GM21576 (cell line): Measurements from ENCODE around the gene ZNF740.

ENCODE experiments used
- ATAC-seq: cut with Tn5 transposase; IDR thresholded peaks from one replicate; pipeline ENCODE4 v1.9.1; 2021; ENCODE audit warnings: mild to moderate bottlenecking, moderate library complexity; ENCODE audit not compliant: unreplicated experiment

ZNF740 gene

GRCh38 chr12:53225635-53226424 is 45.3 kb downstream of the ZNF740 start:
- ATAC-seq, result no peak

- no peak for ATAC-seq
Observed at GRCh38 chr12:53226815-53227214, 46.3 kb downstream of the ZNF740 start.

GRCh38 chr12:53227341-53227740 is 46.8 kb downstream of the ZNF740 start:
- ATAC-seq, result no peak

- no peak for ATAC-seq
Observed at GRCh38 chr12:53227836-53228235, 47.3 kb downstream of the ZNF740 start.

- no peak for ATAC-seq
Observed at GRCh38 chr12:53229454-53229853, 48.9 kb downstream of the ZNF740 start.

- ATAC-seq, result no peak
Observed at GRCh38 chr12:53230108-53230845, 49.8 kb downstream of the ZNF740 start.

GRCh38 chr12:53231671-53231920 is 51.1 kb downstream of the ZNF740 start:
- ATAC-seq, result no peak

GRCh38 chr12:53231921-53232645 is 51.6 kb downstream of the ZNF740 start, which contains the start of gene RARG:
Gene RARG, minus strand, starts transcription at chr12:53232209. Its CDS starts 4,664 bp downstream, at chr12:53227545.
- no peak for ATAC-seq

- ATAC-seq, result no peak
Observed at GRCh38 chr12:53232646-53233461, 52.3 kb downstream of the ZNF740 start.

GRCh38 chr12:53233671-53234121 is 53.2 kb downstream of the ZNF740 start:
- ATAC-seq, result no peak

GRCh38 chr12:53234271-53234914 is 53.9 kb downstream of the ZNF740 start:
- ATAC-seq, result no peak

- no peak for ATAC-seq
Observed at GRCh38 chr12:53235164-53235563, 54.6 kb downstream of the ZNF740 start.

- ATAC-seq, result no peak
Observed at GRCh38 chr12:53235742-53236442, 55.4 kb downstream of the ZNF740 start.

- ATAC-seq, result no peak
Observed at GRCh38 chr12:53236443-53237111, 56.1 kb downstream of the ZNF740 start.

- ATAC-seq, result no peak
Observed at GRCh38 chr12:53239643-53240258, 59.2 kb downstream of the ZNF740 start.

- no peak for ATAC-seq
Observed at GRCh38 chr12:53241623-53242412, 61.3 kb downstream of the ZNF740 start.

- ATAC-seq, result no peak
Observed at GRCh38 chr12:53244337-53244736, 63.8 kb downstream of the ZNF740 start.
